DMS 273 (cell line): ENCODE measurements around the gene GARIN5A.

ENCODE experiments used
- DNase-seq: peaks from one replicate; lab custom pipeline; 2025; ENCODE audit not compliant: unreplicated experiment; lab: John Stamatoyannopoulos, UW

GARIN5A gene

DNA sequence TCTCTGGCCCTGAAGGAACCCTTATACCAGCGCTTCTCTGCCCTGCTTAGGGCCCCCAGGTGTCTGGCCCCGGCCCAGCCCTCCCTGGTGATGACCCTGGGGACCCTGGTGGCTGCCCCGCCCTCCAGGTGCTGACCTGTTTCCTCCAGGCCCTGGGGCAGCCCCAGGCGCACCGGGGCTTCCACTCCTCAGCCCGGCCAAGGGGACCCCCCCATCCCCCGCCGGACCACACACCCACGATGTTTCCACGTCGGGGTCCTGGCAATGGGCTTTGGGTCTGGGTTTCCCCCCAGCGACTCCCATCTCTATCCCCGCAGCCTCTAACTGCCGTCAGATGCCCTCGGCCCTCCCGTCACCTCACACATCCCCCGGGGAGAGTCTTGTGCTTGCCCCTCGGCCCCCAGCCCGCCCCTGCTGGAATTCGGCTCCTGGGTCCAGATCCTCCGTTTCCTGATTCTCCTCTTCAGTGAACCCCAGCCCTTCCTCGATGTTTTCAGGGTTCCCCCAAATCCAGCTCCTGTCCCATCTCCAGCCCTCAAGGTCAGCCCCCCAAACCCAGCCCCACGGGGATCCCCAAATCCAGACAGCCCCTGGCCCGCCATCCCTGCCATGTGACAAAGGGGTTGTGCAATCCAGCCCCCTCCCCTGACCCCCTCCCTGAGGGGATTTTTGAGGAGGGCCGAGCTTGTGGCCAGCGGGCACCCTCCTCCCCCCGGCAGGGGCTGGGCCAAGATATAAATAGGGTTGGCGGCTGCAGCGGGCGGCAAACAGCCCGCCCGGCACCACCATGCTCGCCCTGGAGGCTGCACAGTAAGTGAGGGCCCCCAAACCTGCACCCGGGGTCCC, 58.2 kb downstream of the GARIN5A start, which contains the start of gene SPIB:
Gene SPIB (plus strand): TSS at position 763 of the 846 bp plus-strand sequence. CDS start 25 bp downstream, at position 788.
- DNase-seq = no peak

DNA sequence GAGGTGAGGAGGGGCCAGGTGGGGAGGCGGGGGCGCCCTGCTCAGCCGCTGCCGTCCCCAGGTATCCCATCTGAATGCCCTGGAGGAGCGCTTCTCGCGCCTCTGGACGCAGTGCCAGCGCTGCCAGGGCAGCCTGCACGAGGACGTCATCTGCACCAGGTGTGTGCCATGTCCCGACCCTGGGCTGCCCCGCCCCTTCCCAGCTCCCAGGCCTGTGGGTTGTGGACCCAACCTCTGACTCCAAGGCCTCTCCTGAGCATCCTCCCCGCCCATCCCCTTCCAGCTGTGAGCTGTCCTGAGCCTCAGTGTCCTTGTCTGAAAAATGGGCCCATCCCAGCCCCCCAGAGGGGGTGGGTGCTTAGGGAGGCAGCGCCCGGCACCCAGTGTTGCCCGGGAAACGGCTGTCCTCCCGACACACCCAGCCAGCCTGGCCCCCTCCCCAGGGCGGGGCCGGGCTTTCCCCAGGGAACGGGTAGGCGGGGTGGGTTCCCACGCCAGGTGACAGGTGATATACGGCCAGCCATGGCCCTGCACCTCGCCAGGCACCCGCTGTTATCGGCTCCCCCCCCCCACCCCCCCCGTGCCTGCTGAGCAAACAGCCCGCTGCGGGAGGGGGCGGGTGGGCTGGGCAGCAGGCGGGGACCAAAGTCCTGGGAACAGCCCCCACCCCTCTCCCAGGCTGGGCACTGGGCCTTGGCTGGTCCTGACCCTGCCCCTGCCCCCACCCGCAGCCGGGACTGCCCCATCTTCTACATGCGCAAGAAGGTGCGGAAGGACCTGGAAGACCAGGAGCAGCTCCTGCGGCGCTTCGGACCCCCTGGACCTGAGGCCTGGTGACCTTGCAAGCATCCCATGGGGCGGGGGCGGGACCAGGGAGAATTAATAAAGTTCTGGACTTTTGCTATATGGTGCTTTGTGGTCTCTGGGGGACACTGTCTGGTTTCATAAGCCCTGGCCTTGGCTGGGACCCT, 59.3 kb downstream of the GARIN5A start:
- peak; percentile 49 for DNase-seq
